ELR (cell line): ENCODE results near the gene NKPD1.
A peak's percentile ranks its signal among the peaks of the same experiment; 100 is the strongest.
"Not testable (repeated sequence)": the region's sequence is repeated elsewhere in the genome, so short reads cannot be mapped to it uniquely, and the experiment has no call there.

ENCODE experiments used
- DNase-seq: peaks from one replicate; pipeline ENCODE4 v3.0.0-alpha.2; 2015; ENCODE audit warnings: low read depth

NKPD1 gene

GRCh38 chr19:45140144-45140503, 20.7 kb downstream of the NKPD1 start:
- DNase-seq, result no peak

DNA sequence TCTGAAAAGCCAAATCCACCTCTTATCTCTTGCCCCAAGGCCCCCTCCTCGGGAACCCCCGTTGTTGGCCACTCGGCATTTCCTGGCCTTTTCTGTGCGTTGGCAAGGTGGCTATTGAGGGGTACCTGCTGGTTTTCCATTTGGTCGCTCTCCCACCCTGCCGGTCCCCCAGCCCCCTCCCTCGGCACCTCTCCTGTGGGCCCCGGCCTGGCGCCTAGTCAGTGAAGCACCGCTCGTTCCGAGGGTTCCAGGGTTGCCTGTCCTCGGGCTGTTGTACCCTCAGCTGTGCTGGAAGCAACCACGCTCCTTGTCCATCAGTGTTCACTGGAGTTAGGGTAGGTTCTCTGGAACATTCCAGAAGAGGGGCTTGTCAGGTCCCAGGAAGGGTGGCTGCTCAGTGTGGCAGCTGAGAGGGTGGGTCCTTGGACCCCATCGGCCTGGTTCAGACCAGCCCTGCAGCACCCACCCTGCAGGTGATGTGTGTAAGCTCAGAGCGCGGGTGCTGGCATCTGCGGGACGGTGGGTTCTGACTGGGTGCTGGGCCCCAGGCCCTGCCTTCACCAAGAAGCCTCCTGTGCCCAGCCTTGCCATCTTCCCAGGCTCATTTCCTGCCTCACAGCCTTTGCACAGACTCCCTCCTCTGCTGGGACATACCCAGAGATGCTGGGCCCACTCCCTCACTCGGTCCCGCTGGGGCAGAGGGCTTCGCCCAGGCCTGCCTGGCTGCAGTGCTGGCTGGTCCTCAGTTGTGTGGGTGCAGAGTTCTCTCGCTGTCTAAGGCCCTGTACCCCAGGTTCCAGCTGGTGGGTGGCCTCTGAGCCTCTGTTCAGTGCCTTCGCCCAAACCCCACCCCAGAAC, 21.3 kb downstream of the NKPD1 start:
- no peak for DNase-seq

DNA sequence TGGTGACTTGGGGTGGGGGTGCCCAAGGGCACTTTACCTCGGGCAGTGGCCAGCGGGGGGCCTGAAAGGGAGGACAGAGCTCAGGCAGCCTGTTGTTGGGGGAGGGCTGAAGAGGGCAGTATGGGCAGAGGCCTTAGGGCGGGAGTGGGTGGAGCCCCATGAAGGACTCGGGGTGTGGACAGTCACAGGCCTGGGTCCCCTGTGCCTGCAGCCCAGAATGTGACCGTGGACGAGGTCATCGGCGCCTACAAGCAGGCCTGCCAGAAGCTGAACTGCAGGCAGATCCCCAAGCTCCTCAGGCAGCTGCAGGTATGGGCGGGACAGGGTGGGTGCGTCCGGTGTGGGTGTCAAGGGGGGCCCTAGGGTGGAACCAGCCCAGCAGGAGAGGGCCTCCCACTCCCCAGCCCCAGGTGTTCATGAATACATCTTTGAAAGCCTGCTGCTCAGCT, 22.5 kb downstream of the NKPD1 start:
- DNase-seq, result no peak

GRCh38 chr19:45137179-45137761, 23.5 kb downstream of the NKPD1 start:
- DNase-seq, result no peak

DNA sequence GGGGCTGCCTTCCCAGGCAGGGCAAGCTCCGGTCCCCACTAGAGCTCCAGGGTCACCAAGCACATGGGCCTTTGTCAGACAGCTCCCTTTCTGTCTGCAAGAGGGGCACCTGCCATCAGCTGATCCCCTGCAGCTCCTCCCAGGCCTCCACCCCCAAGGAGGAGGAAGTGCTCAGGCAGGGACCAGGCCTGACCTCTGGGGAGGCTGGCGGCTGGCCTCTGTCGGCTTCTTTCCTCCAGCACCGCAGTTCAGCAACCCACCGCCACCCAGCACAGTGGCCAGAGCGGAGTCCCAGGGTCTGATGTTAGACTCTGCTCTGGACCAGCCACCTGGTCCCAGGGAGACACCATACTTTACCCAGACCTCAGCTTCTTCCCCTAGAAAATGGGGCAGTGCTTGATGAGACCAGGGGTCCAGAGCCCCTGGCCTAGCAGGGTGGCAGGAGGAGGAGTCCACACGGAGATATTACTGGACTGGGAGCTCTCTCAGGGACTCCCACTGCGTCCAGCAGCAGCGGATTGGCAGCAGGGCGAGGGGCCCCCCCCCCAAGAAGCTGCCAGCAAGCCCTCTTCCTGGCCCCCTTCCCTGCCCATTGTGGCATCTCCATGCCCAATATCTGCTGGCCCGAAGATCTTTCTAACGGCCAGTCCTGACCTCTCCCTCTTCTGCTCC, 24.1 kb downstream of the NKPD1 start:
- DNase-seq, result no peak

DNA sequence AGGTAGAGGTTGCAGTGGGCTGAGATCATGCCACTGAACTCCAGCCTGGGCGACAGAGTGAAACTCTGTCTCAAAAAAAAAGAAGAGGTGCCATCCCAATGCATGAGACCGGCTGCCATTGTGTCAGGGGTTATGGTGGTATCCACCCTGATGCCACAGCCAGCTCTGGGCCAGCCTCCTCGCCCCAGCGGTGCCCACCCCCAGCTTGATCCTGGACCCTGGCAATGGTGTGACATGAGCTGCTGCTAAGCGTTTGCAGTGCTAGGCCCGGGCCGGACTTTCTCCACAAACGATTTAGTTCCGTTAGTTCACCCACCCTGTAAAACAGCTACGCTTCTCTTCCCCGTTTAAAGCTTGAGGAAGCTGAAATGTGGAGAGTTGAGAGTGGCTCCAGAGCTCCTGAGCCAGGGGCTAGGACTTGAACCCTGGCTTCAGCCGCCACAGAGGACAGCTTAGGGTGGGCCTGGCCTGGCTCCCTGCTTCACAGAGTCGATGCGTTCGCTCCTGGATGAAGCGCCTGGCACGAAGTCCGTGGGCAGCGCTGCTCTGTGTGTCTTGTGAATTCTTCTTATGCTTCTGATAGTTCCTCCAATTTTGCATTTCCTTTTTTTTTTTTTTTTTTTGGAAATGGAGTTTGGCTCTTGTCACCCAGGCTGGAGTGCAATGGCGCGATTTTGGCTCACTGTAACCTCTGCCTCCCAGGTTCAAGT, 25.5 kb downstream of the NKPD1 start:
- DNase-seq, result no peak

- DNase-seq, result no peak
Observed at GRCh38 chr19:45133661-45134060, 27.1 kb downstream of the NKPD1 start.

DNA sequence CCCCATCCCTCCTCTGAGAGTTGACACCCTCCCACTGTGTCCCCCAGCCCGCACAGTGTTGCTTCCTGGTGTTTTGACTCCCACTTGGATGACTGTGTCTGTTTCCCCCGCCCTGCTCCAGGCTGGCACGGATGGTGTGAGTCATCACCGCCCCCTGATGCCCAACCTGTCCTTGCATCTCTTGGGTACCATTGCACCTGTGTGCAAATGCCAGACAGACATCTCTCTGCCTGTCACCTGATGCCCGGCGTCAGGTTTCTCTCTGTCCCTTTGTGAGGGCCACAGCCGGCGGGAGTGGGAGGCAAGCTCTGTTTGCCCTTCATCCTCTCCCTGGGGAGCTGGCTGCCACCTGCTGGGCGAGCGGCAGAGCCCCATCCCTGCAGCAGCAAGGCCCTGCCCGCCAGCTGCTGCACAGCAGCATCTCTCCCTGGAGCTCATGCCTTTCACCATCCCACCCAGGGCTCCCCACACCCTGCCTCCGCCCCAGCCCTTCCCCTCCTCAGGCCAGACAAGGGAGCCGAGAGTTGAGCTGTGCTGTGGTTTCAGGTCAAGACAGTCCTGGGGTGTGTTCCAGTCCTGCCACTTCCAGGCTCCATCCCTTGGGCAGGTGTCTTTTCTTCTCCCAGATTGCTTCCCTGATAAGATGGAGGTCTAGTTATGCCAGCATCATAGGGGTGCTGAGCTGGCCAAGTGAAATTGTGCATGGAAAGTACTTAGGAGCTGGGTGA, 29.7 kb downstream of the NKPD1 start:
- peak; percentile 22 for DNase-seq

DNA sequence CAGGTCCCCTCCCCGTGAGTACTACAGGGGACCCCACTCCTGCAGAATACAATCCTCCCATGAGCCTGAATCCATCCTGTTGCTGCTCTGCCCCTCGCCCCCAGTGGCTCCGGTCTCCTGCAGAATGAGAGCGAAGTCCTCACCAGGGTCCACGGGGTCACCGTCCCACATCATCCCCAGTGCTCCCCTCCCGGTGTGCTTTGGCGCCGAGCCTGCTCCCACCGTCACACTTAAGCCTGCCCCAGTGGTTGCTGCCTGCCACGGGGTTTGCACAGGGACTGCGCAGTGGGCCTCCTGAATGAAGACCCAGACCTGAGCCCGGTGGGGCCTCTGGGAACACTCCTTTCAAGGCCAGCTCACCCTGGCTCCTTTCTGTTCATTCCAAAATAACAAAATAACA, 30.5 kb downstream of the NKPD1 start:
- DNase-seq, result no peak

DNA sequence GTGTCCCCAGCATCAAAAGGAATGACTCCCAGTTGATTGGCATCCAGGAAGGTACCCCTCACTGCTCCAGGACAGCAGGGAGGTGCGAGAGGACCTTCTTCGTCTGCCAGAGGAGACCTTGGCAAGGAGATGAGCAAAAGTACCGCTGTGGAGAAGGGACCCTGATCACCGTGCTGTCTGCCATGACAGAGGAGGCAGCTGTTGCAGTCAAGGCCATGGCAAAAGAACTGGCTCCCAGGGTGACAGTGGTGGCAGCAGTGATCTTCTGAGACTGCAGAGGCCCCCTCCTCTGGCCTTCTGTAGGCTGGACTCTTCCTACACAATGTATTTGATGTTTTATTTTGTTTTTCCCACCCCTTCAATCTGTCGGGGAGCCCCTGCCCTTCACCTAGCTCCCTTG, 32.0 kb downstream of the NKPD1 start:
- DNase-seq, result no peak

DNA sequence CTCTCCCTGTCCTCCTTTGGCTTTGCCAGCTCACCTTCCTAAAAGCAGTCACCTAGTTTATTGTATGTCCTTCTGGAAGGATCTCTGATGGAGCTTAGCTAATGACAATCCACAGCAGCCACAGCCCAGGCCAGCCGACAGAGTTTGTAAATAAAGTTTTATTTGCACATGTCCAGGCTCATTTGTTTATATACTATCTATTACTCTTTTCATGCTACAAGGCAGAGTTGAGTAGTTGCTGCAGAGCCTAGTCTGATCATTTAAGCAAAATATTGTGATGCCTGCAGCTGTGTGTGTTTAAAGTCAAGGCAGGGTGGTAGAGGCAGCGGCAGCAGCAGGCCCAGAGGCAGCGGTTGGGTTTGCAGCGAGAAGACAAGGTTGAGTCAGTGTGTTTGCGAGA, 32.6 kb downstream of the NKPD1 start:
- DNase-seq, result no peak

GRCh38 chr19:45126654-45127053, 34.1 kb downstream of the NKPD1 start:
- DNase-seq, result no peak

DNA sequence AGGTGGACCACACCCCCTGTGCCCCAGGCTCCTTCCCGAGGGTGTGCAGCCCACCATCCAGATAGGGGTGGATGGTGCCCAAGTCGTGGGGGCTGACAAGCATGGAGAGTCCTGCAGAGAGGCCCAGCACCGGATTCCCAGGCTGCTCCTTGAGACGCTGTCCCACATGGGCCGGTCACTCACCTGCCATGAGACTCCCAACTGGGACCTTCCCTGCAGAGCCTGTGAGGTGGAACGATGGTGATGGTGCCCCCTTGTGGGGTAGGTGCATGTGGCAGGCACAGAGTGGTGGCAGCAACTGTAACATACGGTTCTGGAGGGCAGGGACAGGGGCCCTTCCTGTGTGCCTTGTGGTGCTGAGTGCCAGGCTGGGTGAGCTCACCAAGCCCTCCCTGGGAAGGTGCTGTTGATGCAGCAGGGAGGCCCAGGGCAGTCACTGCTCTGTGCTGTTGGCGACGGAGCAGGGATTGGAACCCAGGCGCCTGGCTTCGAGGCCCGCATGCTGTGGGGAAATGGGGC, 34.7 kb downstream of the NKPD1 start:
- DNase-seq, result peak; percentile 67

GRCh38 chr19:45125360-45125759, 35.4 kb downstream of the NKPD1 start:
- no peak for DNase-seq

GRCh38 chr19:45124021-45124420, 36.8 kb downstream of the NKPD1 start:
- DNase-seq, result no peak

- DNase-seq, result no peak
Observed at GRCh38 chr19:45123440-45123850, 37.3 kb downstream of the NKPD1 start.

DNA sequence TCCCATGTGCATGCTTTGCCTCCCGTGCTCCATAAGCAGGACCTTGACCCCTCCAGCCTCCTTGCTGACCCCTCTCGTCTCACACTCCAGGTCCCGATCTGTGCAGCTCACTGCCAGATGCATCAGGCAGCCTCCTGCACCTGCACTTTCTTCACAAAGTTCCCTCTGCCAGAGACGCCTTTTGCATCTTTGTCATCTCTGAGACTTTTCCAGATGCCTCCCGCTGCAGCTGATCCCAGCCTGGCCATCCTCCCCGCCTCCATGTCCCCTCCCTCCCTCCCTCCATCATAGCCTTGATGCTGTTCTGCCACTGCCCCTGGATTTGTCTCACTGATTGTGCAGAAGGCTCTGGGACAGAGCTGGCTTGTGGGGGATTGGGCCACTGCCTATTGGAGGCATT, 38.0 kb downstream of the NKPD1 start:
- DNase-seq, result no peak

GRCh38 chr19:45121827-45122345, 38.9 kb downstream of the NKPD1 start:
- DNase-seq, result no peak

GRCh38 chr19:45119582-45119981, 41.2 kb downstream of the NKPD1 start:
- no peak for DNase-seq

GRCh38 chr19:45118591-45119355, 42.0 kb downstream of the NKPD1 start:
- not testable (repeated sequence) for DNase-seq

DNA sequence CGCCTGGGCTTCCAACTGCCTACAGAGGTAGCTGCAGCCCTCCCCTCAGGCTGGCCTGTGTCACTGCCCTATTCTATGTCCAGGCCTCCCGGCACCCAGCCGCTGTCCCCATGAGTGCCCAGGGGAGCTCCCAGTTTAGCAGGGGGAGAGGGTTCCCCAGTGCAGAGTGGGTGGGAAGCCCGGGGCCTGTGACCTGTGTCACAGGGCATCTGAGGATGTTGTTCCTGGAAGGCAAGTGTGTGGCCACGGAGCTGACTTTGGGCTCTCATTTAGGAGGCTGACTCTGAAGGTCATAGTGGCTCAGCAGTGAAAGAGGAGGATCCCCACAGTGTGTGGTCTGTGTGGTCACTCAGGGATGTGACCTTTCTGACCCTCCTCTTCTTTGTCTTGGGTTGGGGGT, 42.7 kb downstream of the NKPD1 start:
- DNase-seq, result no peak
